ENCODE data around the gene AQP1. TPM values are rescaled to one million over a fixed set of nuclear protein-coding genes. Genes with fewer than 3 reads are reported as not detected.

The AQP1 gene
- total RNA-seq, 1 donor, result 2.8 TPM

- TF ChIP-seq CTCF (IDR thresholded peaks at IDR 0.05; ENCODE audit: insufficient read depth, low read length), result no peak
Measured at GRCh38 chr7:30956704-30957103, 45.1 kb downstream of the AQP1 start.

GRCh38 chr7:30963842-30964241 lies 52.2 kb downstream of the AQP1 start, which contains the start of gene GHRHR:
Gene GHRHR, plus strand, starts transcription at chr7:30963953. Its CDS starts 116 bp downstream, at chr7:30964069.
- H3K4me3 ChIP-seq (ENCODE audit: low read depth, low read length), result no peak within 1 kb of the TSS
- no peak for DNase-seq (ENCODE audit: low read depth)
- TF ChIP-seq CTCF (IDR thresholded peaks at IDR 0.05; ENCODE audit: insufficient read depth, low read length), result no peak

More at GRCh38 chr7:30956704-30957103, 45.1 kb downstream of the AQP1 start:
- DNase-seq (ENCODE audit: low read depth), result no peak
- no peak overlapping the region for H3K4me3 ChIP-seq (ENCODE audit: low read depth, low read length)

GRCh38 chr7:30965372-30965771 lies 53.7 kb downstream of the AQP1 start:
- no peak for DNase-seq (ENCODE audit: low read depth)
- no peak for TF ChIP-seq CTCF (IDR thresholded peaks at IDR 0.05; ENCODE audit: insufficient read depth, low read length)
- no peak overlapping the region for H3K4me3 ChIP-seq (ENCODE audit: low read depth, low read length)

- no peak for DNase-seq (ENCODE audit: low read depth)
- no peak for TF ChIP-seq CTCF (IDR thresholded peaks at IDR 0.05; ENCODE audit: insufficient read depth, low read length)
- no peak overlapping the region for H3K4me3 ChIP-seq (ENCODE audit: low read depth, low read length)
Measured at GRCh38 chr7:30965883-30966282, 54.2 kb downstream of the AQP1 start.

GRCh38 chr7:30968294-30968693 lies 56.6 kb downstream of the AQP1 start:
- no peak for TF ChIP-seq CTCF (IDR thresholded peaks at IDR 0.05; ENCODE audit: insufficient read depth, low read length)
- DNase-seq (ENCODE audit: low read depth), result no peak
- no peak overlapping the region for H3K4me3 ChIP-seq (ENCODE audit: low read depth, low read length)

GRCh38 chr7:30968747-30969603 lies 57.3 kb downstream of the AQP1 start:
- TF ChIP-seq CTCF (IDR thresholded peaks at IDR 0.05; ENCODE audit: insufficient read depth, low read length), result no peak
- DNase-seq (ENCODE audit: low read depth), result no peak
- no peak overlapping the region for H3K4me3 ChIP-seq (ENCODE audit: low read depth, low read length)

Measured in fibroblast of the aortic adventitia (primary cell).